ENCODE data around the gene KRTAP5-8. TPM values are rescaled to one million over a fixed set of nuclear protein-coding genes. Genes with fewer than 3 reads are reported as not detected.
"Not testable (repeated sequence)": the region's sequence is repeated elsewhere in the genome, so short reads cannot be mapped to it uniquely, and the experiment has no call there.

KRTAP5-8 gene
- total RNA-seq, 1 donor from 2014 or later, result not detected

DNA sequence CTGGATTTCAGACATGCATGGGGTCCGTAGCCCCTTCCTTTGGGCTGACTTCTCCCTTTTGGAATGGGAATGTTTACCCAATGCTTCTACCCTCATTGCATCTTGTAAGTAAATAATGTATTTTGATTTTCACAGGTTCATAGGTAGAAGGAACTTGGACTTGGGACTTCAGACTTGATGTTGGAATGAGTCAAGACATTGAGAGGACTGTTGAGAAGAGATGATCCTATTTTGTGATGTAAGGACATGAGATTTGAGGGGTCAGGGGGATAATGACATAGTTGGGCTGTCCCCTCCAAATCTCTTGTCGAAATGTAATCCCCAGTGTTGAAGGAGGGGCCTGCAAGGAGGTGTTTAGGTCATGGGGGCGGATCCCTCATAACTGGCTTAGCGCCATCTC is 26.6 kb downstream of the KRTAP5-8 start:
- Histone ChIP-seq H3K27ac (no peak overlapping the region), H3K27me3 (no peaks in the 10 kb centered on the region), H3K4me1 (no peaks in the 10 kb centered on the region), H3K36me3 (no peaks in the 10 kb centered on the region), H3K4me3 (no peak overlapping the region), H3K9me3 (no peaks in the 10 kb centered on the region)
- TF ChIP-seq POLR2A (IDR thresholded peaks at IDR 0.05) (no peak), POLR2AphosphoS5 (IDR thresholded peaks at IDR 0.05; ENCODE audit: insufficient read depth in 1 of 2, low read depth in 1 of 2) (no peak)
- TF ChIP-seq, protein P1, sequence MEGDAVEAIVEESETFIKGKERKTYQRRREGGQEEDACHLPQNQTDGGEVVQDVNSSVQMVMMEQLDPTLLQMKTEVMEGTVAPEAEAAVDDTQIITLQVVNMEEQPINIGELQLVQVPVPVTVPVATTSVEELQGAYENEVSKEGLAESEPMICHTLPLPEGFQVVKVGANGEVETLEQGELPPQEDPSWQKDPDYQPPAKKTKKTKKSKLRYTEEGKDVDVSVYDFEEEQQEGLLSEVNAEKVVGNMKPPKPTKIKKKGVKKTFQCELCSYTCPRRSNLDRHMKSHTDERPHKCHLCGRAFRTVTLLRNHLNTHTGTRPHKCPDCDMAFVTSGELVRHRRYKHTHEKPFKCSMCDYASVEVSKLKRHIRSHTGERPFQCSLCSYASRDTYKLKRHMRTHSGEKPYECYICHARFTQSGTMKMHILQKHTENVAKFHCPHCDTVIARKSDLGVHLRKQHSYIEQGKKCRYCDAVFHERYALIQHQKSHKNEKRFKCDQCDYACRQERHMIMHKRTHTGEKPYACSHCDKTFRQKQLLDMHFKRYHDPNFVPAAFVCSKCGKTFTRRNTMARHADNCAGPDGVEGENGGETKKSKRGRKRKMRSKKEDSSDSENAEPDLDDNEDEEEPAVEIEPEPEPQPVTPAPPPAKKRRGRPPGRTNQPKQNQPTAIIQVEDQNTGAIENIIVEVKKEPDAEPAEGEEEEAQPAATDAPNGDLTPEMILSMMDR (IDR thresholded peaks at IDR 0.05), result no peak
- DNase-seq (ENCODE audit: extremely low spot score in 2 of 2), result no peak
- intact Hi-C loops (cut with DNase I), result no loop called here

GRCh38 chr11:71565263-71565662 is 27.4 kb downstream of the KRTAP5-8 start, which contains the start of gene KRTAP5-10:
Gene KRTAP5-10, plus strand, starts transcription at chr11:71565563. Its CDS starts 25 bp downstream, at chr11:71565588.
- no peaks in the 10 kb centered on the region for H3K36me3 ChIP-seq
- TF ChIP-seq, protein P1 (IDR thresholded peaks at IDR 0.05), result no peak
- intact Hi-C loops (cut with DNase I), result no loop called here
- no peak within 1 kb of the TSS for H3K4me3 ChIP-seq
- no peaks in the 10 kb centered on the region for H3K4me1 ChIP-seq
- H3K9me3 ChIP-seq, result no peaks in the 10 kb centered on the region
- no peak for DNase-seq (ENCODE audit: extremely low spot score in 2 of 2)
- no peak within 1 kb of the TSS for H3K27ac ChIP-seq
- H3K27me3 ChIP-seq, result no peaks in the 10 kb centered on the region

DNA sequence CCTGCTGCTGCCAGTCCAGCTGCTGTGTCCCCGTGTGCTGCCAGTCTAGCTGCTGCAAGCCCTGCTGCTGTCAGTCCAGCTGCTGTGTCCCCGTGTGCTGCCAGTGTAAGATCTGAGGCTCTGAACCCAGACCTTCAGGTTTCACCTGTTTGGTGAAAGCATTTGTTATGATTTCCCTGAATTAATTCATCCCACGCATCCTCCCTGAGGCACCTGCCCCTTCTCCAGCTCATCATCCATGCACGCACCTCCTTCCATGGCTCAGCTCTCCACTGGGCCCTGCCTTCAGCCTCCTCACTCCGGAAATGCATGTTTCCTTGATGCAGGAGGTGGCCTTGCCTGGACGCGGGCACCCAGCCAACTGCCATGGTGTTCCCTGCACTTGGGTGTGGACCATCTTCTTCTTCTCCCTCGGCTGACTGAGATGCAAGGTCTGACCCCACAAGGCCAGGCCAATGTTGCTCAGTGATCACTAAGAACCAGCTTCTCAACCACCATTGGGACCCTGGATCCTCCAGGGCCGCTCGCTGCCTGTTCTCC is 28.3 kb downstream of the KRTAP5-8 start:
- no peak overlapping the region for H3K4me3 ChIP-seq
- H3K27me3 ChIP-seq, result no peaks in the 10 kb centered on the region
- no peak for TF ChIP-seq POLR2AphosphoS5 (IDR thresholded peaks at IDR 0.05; ENCODE audit: insufficient read depth in 1 of 2, low read depth in 1 of 2)
- TF ChIP-seq POLR2A (IDR thresholded peaks at IDR 0.05), result no peak
- TF ChIP-seq, protein P1 (IDR thresholded peaks at IDR 0.05), result no peak
- intact Hi-C loops (cut with DNase I), result no loop called here
- H3K9me3 ChIP-seq, result no peaks in the 10 kb centered on the region
- H3K36me3 ChIP-seq, result no peaks in the 10 kb centered on the region
- H3K4me1 ChIP-seq, result no peaks in the 10 kb centered on the region
- H3K27ac ChIP-seq, result no peak overlapping the region
- DNase-seq (ENCODE audit: extremely low spot score in 2 of 2), result no peak

- H3K27me3 ChIP-seq; intact Hi-C loops (cut with DNase I); H3K9me3 ChIP-seq; DNase-seq (ENCODE audit: extremely low spot score in 2 of 2); H3K4me3 ChIP-seq; H3K4me1 ChIP-seq; H3K36me3 ChIP-seq; H3K27ac ChIP-seq: not testable (repeated sequence)
Observed at GRCh38 chr11:71566626-71567599, 29.1 kb downstream of the KRTAP5-8 start.

DNA sequence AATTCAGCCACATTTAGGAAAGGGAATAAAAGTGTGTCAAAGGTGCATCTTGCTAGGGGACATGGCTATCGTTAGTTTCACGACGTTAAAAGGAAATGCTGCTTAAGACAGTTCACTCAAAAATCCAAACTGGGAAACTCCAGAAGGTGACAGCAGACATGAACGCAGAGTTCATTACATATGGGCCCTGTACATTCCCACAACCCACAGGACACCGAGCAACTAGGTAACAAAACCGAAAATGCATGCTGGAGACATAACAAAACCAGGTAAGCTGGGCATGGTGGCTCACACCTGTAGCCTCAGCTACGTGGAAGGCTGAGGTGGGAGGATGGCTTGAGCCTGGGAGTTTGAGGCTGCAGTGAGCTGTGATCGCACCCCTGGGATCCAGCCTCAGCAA is 29.8 kb downstream of the KRTAP5-8 start:
- H3K4me3 ChIP-seq; intact Hi-C loops (cut with DNase I): not testable (repeated sequence)

DNA sequence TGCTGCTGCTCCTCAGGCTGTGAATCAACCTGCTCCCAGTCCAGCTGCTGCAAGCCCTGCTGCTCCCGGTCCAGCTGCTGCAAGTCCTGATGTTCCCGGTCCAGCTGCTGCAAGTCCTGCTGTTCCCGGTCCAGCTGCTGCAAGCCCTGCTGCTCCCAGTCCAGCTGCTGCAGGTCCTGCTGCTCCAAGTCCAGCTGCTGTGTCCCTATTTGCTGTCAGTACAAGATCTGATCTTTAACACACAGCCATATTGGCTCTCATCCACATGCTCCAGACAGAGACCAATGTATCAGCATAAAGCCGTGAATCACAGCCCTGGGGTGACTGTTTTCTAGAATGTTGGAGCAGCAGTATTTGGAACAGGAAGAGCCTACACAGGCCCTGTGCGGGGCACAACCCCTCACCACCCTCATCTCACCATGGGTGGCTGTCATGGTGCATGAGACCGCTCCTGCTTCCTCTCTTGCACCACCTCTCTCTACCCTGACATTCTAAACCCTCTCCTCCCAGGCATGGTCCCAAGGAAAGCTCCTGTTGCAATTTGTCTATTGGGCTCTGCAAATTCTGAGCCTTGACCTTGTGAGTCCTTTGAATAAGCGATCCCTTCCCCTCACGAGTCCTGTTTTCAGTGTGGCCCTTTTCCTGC is 31.0 kb downstream of the KRTAP5-8 start:
- Histone ChIP-seq H3K36me3 (no peaks in the 10 kb centered on the region), H3K9me3 (no peaks in the 10 kb centered on the region), H3K4me1 (no peaks in the 10 kb centered on the region), H3K4me3 (no peak overlapping the region), H3K27me3 (no peaks in the 10 kb centered on the region), H3K27ac (no peak overlapping the region)
- no peak for TF ChIP-seq POLR2AphosphoS5 (IDR thresholded peaks at IDR 0.05; ENCODE audit: insufficient read depth in 1 of 2, low read depth in 1 of 2)
- TF ChIP-seq POLR2A (IDR thresholded peaks at IDR 0.05), result no peak
- TF ChIP-seq, protein P1 (IDR thresholded peaks at IDR 0.05), result no peak
- intact Hi-C loops (cut with DNase I), result no loop called here
- DNase-seq (ENCODE audit: extremely low spot score in 2 of 2), result no peak

More for the DNA sequence above, 29.8 kb downstream of the KRTAP5-8 start:
- DNase-seq (ENCODE audit: extremely low spot score in 2 of 2); H3K4me1 ChIP-seq; H3K27me3 ChIP-seq; H3K27ac ChIP-seq; H3K36me3 ChIP-seq; H3K9me3 ChIP-seq: not testable (repeated sequence)

GRCh38 chr11:71571101-71571850 is 33.5 kb downstream of the KRTAP5-8 start:
- H3K4me1 ChIP-seq; H3K4me3 ChIP-seq; H3K9me3 ChIP-seq; intact Hi-C loops (cut with DNase I); H3K27me3 ChIP-seq; H3K36me3 ChIP-seq; H3K27ac ChIP-seq: not testable (repeated sequence)
- peak in 1 of 2 donors; percentile 32 for DNase-seq (ENCODE audit: extremely low spot score in 2 of 2)
